Thyroid gland (tissue), 4 donors: Measurements from ENCODE around the gene ZNF740.

ENCODE experiments used
- POLR2A ChIP-seq, 2 donors: fragments of 450-650 bp; IDR thresholded peaks; one replicate each; pipeline ENCODE4 v1.6.1; 2017; ENCODE audit warnings: antibody characterized with exemption in 2 of 2, mild to moderate bottlenecking in 2 of 2, moderate library complexity in 1 of 2
- TF ChIP-seq, protein P1 (sequence below), 6 experiments: fragments of 200-600 bp in 3 of 6; fragments of 450-650 bp in 3 of 6; sonication (generic) in 3 of 6; IDR thresholded peaks; one replicate each; pipeline ENCODE4 v1.5.1; 2016 to 2019; ENCODE audit warnings: antibody characterized with exemption in 6 of 6, mild to moderate bottlenecking in 2 of 6, inconsistent platforms in 1 of 6, moderate library complexity in 1 of 6

DNA sequence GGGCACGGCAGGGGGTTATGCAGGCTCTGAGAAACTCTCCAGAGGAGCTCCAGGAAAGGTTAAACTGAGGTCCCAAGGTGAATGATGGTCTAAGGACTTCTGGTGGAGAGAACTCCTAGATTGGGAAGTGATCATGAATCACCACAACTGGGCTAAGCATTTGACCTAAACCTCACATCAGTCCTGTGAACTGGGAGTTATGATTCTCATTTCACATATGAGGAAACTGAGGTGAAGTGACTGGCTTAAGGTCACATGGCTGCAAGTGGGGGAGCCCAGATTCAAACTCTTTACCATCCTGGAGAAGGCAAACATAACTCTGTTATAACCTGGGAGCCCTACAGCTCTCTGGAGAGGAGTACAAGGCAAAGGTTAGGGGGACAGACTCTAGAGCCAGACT lies 47.3 kb downstream of the ZNF740 start:
- TF ChIP-seq, protein P1, sequence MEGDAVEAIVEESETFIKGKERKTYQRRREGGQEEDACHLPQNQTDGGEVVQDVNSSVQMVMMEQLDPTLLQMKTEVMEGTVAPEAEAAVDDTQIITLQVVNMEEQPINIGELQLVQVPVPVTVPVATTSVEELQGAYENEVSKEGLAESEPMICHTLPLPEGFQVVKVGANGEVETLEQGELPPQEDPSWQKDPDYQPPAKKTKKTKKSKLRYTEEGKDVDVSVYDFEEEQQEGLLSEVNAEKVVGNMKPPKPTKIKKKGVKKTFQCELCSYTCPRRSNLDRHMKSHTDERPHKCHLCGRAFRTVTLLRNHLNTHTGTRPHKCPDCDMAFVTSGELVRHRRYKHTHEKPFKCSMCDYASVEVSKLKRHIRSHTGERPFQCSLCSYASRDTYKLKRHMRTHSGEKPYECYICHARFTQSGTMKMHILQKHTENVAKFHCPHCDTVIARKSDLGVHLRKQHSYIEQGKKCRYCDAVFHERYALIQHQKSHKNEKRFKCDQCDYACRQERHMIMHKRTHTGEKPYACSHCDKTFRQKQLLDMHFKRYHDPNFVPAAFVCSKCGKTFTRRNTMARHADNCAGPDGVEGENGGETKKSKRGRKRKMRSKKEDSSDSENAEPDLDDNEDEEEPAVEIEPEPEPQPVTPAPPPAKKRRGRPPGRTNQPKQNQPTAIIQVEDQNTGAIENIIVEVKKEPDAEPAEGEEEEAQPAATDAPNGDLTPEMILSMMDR (IDR thresholded peaks at IDR 0.05) = no peak
- TF ChIP-seq POLR2A (IDR thresholded peaks at IDR 0.05) = no peak
